HK-2 (cell line): ENCODE data around the gene SERTAD2.

Experiments used
- DNase-seq: peaks from one replicate; pipeline ENCODE4 v3.0.0-alpha.2; 2018; ENCODE audit not compliant: unreplicated experiment

The SERTAD2 gene

DNA sequence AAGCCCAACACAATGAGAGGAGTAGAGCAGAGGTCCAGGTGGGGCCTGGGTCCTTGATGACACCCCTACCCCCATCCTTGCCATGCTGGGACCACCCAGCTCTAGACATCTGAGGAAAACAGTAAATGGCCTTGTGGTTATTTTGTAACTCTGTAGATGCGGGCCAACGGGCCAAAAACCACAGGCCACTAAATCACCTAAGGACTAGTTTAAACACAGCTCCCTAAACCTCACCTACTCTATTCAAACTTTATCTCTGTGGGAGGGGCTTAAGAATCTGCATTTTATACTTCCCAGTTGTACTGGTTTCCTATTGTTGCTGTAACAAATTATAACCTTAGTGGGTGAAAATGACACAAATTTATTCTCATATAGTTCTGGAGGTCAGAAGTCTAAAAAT lies 19.0 kb upstream of the SERTAD2 start:
- no peak for DNase-seq

DNA sequence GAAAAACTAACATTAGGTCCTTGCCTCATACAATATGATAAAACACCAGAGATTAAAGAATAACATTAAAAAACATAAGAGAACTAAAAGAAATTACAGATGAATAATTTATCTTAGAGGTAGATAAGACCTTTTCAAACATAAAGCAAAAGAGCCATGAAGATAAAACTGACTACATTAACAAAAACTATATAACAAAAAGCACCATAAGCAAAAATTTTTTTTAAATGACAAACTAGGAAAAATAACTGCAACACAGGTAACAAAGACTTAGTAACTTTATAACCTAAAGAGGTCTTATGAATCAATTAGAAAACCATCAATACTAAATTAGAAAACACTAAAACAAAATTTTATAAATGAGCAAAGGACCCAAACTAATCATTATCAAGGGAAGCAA lies 16.3 kb upstream of the SERTAD2 start:
- DNase-seq, result no peak

DNA sequence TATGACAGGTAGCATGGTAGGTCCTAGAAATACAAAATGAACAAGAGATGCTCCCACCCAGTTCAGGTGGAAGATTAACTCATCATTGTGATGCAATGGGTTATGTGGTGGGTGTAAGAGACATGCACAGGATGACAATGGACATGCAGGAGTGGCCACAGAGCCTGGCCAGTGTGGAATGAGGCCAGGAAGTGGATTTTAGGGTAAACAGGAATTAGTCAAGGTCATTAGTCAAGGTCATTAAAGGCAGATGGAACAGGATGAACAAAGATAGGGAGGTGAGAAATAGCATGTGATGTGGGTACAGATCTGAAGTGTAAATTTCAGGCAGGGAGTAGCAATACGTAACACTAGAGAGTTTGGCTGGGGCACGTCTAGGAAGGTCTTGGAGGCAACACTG lies 15.6 kb upstream of the SERTAD2 start:
- no peak for DNase-seq

DNA sequence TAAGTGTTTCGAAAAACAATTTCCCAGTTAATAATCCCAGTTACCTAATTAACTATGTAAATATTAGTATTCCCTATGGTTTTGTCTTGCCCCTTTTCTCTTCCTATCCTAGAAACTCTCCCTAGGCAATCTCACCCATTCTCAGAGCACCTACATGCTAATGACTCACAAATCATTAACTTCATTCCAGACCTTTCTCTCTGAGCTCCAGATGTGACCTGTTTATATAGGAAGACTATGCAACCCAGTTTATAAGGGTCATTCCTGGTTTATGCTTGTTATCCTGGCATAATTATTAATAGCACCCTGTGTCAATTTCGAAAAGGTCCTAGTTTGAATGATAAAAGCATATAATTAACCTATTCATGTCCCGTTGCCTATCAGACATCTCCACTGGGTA lies 14.8 kb upstream of the SERTAD2 start:
- DNase-seq, result no peak

DNA sequence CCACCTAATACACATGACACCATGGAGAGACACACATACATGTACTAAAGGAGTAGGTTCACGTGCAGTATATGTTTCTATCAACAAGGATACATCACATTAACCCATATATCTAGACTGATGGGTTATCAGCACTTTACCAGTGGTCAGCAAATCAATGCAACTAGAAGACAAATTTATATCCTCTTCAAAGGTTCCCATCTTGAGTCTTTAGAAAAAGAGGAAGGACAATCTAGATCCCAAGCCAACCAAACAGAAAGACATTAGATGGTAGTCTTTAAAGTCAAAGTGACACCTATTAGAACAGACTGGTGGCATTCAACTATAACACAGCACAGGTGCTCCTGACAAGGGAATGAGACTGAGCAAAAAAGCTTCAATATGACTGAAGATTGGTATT lies 13.8 kb upstream of the SERTAD2 start:
- no peak for DNase-seq

DNA sequence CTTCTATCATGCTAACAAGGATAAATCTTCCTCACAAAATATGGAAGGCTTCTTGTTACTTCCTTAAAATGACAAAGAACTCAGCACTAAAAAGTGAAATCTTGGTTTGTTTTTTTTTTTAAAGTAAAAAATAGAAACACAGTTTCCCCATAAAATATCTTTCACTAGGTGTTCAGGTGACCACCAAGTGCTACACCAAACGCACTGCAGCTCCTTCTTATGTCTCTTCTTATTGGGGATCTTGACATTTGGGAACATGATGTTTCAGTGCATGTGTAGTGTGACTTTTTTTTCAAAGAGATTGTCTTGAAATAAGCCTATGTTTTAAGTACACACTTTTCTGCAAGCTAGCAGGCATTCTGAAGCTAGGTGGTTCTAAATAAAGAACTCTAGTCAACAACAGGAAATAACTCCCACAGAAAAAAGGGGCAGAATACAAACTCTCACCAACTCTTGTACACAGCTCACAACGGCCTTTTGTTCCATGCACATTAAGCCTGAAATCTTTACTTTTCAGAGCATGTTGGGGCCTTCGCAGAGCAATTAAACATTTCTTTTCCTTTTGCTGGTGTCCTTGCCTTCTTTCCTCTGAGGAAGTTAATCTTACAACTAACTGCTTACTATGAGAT lies 13.2 kb upstream of the SERTAD2 start:
- DNase-seq, result no peak

DNA sequence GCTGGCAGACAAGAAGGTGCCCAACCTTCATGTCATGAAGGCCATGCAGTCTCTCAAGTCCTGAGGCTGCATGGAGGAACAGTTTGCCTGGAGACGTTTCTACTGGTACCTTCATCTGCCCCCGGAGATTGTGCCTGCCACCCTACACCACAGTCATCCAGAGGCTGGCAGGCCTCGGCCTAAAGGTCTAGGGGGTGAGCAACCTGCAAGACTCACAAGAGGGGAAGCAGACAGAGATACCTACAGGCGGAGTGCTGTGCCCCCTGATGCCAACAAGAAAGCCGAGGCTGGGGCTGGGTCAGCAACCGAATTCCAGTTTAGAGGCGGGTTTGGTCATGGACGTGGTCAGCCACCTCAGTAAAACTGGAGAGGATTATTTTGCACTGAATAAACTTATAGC lies 12.0 kb upstream of the SERTAD2 start:
- DNase-seq, result no peak

DNA sequence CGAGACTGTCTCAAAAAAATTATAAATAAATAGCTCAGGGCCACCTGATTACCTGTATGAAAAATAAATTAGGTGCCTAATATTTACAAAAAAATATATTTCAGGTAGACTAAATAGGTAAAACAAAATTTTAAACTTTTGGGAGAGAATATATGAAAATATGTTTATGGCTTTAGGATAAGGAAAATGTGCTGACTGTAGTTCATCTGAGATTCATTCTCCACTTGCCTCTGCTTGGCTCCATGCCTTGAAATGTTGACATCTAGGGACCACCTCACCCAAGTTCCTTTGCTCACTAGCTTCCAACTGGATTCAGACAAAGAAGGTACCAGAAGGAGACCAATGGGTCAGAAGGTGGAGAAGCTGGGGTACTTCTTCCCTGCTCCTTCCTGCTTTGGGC lies 9.7 kb upstream of the SERTAD2 start:
- DNase-seq, result no peak

DNA sequence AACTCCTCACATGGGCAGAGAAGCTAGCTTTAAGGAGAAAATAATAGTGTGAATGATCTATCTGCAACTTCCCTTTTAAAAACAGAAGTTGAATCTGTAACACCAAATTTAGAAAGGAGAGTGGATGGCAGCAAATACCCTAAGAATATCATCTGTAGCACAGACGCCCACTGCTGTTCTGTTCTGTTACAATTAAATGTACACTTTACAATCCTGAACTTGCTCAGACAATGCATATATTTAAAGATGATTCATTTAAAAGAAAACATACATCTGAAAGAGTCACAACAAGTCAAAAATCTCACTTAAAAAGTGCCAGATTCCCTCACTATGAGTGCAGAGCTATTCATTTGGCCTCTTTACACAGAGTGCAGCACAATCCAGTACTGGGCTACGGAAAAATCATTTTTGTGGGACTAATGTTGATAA lies 8.0 kb upstream of the SERTAD2 start:
- DNase-seq, result no peak

DNA sequence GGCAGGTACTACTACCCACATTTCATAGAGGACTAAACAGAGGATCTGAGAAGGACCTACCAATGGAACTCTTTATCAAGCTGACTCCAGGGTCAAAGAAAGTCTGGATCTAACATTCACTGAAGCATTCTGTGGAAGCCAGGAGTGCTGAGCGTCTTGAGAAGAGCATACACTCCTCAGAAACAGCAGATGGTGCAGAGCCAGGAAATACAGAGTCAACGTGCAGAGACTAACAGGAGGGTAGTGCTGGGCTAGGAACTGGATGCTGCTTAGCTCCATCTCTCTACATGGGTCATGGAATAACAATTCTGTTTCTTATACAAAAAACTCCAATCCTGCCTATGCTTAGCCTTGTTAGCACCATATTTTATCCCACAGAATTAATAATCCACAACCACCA lies 5.5 kb upstream of the SERTAD2 start:
- no peak for DNase-seq

DNA sequence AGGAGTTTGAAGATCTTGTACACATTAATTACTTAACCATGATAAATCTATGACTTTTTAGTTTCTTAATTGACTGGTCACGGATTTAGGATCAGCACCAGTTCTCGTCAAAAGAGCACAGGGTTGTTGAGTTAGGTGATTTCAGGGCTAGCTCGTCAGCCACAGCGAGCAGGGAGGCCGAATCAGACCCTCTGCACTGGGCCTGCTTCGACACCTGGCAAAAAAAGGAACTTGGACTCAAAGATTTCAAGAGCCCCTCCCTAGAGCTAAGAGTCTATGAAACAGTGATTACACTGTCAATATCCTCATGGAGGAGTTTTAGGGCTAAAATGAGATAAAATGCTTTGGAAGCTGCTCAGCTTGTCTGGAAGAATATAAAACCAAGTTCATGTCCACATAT lies 4.6 kb upstream of the SERTAD2 start:
- DNase-seq, result no peak

DNA sequence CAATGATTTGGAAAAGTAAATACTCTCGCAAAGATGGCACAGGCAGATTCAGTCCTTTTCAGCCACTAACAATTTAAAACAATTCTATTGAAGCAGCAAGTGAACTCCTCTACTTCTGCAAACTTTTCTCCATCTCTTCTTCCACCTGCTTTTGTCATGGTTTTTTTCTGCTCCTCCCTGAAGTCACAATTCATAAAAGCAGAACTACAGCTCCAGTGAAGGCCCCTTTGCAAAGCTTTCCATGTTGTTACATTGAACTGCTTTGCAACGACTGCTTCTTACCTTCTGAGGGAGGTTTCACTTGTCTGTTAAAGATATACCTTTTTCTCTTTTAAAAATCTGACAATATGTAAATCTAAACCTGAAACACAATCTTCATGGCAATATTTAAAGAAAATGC lies 3.7 kb upstream of the SERTAD2 start:
- no peak for DNase-seq

DNA sequence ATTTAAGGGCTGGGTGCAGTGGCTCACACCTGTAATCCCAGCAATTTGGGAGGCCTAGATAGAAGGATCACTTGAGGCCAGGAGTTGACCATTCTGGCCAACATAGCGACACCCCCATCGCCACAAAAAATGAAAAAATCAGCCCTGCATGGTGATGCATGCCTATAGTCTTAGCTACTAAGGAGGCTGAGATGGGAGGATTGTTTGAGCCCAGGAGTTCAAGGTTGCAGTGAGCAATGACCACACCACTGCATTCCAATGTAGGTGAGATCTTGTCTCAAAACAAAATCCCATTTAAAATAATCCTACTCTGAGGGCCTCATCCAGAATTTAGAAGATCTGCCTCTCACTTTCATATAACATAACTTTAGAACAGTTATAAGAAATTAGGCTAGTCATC lies 2.7 kb upstream of the SERTAD2 start:
- no peak for DNase-seq

DNA sequence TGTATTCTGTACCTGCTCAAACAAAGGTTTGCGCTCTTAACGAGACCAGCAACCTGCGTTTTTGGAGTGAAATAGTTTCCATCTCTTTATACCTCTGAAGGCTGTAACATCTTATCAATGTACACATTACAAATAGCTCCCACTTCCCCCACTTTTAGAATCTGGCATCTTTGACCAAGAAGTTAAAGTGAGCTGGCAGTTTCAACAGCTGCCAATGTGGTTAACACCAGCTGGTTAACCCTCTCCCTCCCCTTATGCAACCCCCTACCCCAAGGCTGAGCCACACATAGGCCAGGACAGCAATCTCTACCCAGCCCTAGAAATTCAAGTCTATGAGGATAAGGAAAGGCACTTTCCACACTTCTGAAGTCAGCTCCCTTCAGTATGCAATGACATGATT lies 2.2 kb upstream of the SERTAD2 start:
- DNase-seq, result no peak

DNA sequence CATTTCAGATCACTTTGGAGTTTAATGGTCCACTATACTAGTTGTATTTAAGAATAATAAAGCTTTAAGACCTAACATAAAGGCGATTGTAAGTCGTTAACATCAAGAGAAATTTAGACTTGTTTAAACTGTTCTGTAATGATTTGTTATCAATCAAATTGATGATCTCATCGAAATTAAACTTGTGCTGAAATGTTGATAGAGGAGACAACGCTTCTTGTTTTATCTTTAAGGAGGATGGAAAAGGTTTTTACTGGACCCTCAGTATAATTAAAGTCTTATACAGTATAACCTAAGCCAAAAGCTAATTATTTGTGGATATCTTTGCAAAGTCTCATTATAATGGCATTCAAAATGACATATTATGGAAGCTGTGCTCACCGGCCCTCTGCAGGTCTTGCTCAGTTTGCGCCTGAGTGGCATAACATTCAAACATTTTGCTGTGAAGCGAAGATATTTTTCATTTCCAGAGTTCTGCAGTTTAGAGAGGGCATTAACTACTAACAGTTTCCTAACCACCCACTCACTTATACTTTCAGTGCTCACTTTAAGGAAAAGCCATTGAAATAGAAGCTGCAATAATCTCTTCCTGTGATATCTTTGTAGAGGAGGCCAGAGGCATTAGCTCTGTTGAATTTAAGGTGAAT lies 1.4 kb upstream of the SERTAD2 start:
- DNase-seq, result no peak

DNA sequence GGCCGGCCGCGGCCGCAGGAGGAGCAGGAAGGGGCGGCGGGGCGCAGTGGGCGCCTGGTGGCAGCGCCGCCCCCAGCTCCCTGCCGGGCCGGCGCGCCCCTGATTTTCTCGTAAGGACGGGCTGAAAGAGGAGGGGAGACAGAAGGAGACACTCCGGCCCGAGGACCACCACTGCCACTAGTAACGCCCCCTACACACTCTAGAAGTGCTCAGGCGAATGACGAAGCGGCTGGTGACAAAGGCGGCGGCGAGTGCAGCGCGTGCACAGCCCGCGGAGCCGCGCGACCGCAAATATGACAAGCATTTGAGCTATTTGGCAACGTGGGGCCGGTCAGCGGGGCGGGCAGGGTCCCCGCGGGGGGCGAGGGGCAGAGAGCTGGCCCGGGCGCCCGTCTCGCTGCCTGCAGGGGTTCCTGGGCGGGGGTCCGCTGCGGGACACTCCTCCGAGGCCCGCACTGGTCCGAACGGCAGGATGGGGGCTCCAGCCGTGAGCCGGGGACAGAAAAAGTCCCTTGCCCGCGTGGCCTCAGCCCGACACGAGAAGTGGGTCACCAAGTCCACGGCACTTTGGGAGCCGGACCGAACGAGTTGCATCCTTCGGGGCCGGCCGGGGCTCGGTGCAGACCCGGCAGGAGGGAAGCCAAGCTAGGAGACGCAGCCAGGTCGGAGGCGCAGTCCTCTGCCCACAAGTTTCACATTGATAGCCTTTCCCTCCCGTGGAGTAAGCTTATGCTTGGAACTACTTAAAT lies 524 bp upstream of the SERTAD2 start:
- peak; percentile 93 for DNase-seq

DNA sequence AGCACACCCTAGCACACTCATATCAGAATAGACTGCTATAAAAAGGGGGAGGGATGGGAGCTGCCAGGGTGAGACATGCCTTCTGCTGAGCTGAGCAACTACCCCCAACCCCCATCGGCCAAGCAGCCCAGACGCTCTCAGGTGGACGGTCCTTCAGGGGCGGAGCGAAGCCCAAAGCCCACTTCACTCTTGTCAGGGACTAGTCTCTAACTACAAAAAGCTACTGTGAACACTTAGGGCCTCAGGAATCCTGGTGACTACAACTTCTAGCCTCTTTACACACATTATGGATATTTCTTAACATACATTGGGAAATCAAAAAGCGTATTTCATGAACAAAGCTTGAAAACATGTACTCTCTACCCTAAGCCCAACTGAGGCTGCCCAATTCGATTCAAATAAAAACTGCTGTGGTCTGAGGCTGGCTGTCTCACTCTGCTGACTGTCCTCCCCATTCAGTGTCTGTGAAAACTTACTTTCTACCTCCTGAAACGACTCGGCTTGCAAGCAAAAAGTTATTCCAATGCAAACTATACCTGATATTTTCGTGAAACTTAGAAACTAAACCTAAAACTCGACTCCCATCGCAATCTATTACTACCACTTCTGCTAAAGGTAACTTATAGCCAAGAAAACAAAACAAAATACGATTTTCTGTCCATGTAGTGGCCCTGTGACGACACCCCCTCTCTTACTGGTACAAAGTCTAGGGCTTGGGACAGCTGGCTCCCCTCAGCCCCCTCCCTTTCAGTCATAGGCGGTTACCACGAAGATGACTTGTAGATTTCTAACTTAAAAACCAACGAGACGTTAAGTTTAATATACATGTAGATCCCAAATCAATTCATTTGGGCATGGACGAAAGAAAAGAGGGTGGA lies 1.2 kb downstream of the SERTAD2 start:
- DNase-seq, result peak; percentile 66

DNA sequence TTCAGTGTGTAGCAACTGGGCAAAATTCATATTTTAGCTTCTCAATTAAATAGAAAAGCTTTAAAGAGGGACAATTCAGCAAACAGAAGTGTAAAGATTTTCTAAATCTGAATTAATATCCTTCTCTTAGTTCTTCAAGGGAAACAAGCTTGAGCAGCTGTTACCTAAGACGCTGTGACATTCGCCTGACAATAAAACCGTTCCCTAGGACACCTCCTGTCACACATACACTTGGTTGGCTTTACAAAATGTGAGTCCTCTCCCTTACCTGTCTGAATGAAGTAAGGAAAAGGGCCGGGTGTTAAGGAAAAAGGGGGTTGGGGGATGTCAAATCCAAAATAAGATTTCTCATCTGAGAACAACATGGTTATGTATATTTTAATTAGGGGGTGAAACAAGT lies 2.1 kb downstream of the SERTAD2 start:
- DNase-seq, result no peak

DNA sequence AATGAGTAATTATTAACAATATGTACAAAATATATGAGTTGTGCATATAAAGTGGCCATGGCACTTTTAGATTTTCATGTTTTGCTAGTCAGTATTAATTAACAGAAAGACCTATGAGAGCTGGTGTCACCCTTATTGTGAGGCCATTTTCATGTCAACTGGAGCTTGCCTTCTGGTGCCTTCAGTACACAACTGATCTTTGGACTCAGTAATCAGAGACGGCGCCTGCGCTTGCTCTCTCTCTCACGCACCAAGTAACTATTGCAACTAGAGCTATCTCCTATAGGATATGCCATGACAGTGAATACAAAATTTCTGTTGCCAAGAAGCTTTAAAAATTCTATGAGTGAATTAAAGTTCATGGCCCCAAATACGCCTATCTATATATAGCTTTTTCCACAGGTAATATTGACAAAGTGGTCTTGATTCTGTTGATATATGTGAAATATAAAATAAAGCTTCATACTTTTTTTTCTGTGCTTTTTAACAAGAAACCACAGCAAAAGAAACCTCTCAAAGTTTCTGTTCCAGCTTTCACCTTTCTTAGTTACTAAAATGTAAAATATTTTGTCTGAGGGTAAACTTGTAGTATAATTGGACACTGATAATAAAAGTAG lies 2.9 kb downstream of the SERTAD2 start:
- DNase-seq, result no peak

DNA sequence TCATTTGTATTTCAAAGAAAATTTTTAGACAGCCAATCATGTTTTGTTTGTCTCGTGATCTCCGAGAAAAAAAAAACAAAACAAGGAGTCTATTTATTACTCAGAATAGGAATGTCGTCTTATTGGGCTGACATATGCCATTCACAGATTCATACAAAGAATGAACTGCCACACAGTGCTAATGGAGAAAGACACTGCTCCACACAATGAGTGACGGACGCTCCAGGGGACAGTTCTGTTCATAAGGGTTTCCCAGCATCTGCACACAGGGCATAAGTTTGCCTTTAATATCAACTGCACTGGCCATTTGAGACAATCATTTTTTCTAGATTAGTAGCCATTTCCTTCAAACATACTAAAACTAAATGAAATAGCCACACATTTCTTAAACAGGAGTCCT lies 3.4 kb downstream of the SERTAD2 start:
- DNase-seq, result no peak

DNA sequence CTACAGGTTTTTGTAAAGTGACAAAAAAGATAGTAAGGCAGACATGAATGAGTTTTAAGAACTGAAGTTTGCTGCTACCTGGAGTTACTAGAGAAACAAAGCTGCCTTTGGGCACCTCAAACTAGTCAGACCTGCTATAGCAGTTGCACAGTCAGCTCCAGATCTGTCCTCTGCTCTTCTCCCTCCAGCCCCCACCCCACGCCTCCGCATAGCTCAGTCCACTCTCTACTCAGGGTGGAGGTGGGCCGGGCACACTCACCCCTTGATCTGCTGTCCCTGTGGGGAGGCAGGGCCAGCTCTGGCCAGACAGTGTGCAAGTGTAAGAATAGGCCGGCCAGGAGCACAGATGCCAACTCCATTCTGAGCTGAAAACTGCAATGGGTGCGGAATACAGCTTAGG lies 4.1 kb downstream of the SERTAD2 start:
- no peak for DNase-seq

DNA sequence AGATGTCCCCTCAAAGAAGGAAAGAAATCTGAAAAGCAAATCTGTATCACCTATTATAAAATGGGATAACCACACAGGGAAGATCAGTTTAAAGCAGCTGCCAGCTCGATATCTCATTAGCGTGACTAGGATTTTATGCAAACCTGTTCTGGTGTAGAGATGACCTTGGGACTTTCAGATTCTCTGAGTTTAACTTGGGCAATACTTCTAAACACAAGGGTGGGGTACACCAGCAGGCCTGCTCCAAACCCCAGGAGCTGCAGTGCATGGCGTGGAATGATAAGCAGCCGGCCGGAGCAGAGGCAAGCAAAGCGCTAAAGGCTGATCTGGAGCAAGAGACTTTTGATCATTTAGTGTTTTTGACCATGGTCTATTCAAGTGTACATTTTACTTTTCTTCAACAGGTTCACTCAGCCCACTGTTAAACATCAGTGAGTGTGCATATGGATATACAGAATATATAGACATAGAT lies 4.7 kb downstream of the SERTAD2 start:
- DNase-seq, result no peak
